ENCODE data around the gene ABHD8.

Gene ABHD8

DNA sequence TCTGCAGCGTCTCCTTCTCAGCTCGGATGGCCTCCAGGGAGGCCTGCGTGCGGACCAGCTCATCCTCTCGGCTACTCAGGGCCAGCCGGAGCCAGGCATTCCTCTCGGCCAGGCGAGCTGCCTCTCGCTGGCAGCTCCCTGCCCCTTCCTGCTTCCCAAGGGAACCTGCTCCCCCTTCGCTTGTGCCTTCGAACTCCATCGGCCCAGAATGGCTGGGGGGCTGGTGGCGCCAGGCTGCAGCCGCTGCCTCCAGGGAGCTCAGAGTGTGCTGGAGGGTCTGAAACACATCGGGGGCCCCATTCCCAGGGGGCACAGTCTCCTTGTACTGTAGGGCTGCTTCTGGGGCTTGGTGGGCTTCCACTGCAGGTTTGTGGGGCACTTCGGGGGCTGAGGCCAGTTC, 40.7 kb downstream of the ABHD8 start:
- no peak for DNase-seq

DNA sequence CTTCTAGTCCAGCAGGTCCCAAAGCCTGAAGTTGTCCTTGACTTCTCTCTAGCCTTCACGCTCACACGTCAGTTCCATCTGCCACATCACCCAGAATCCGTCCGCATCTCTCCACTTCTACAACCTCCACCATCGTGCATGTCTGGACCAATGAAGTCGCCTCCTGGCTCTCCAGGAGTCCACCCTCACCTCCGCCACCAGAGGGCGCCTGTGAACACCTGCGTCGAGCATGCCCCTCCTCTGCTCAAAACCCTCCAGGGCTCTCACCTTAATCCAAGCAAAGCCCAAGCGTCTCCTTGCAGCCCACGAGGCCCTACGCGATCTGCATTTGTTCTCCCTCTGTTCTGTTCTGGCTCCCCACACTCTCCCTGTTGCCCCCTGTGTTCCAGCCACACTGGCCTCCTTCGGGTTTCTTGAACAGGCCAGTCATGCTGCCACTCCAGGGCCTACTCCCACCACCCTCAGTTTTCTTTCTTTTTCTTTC, 42.3 kb downstream of the ABHD8 start:
- peak; percentile 11 for DNase-seq

DNA sequence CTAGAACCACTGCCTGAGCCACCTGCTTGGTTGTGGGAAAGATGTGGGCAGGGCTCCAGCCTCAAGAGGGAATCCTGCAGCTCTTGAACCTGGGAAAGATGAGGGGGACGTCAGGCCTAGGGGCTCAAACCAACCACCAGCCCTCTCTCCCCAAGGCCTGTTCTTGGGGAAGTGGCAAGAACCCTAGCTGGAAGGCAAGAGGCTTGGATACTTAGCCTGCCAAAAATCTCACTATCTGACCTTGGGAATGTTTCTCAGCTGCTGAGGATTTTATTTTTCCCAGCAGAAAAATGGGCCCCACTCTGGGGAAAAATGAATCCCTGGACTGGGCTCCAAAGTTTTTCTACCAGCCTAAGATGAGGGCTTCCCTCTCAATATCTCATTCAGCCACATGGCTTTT, 43.3 kb downstream of the ABHD8 start:
- DNase-seq, result no peak

- no peak for DNase-seq
These were observed 44.0 kb downstream of the ABHD8 start for GRCh38 chr19:17259118-17259780.

DNA sequence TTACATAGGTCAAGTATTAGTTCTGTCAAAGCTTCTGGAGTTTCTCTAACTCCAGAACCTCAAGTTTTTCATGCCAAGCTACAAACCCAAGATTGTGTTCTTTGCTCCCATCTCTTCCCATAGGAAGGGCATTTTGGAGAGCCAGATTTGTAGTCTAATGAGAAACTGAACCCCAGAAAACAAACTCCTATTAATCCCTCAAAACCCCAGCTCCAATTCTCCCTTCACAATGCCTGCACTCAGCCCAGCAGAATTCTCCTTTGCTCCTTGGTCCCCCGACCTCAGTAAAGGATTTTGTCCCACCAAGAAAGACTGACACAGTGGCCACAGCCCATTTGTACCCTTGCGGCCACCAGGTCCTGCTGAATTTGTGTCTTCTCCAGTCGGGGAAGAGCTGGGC, 47.1 kb downstream of the ABHD8 start:
- DNase-seq, result no peak

DNA sequence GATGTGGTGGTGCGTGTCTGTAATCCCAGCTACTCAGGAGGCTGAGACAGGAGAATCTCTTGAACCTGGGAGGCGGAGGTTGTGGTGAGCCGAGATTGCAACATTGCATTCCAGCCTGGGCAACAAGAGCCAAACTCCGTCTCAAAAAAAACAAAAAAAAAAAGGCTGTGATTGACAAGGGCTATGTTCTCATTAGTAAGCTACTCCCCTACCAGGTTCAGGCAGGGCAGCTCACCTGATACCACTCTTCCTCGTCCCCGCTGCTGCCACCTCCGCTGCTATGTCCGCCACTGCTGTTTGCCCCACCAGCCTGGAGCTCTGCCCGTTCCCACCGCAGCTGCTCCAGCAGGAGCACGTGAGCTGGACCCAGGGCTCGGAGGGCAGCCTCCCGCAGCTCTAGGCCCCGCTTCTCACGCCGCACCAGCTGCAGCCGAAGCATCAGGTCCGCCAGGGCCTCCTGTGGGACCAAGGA, 48.0 kb downstream of the ABHD8 start:
- no peak for DNase-seq

GRCh38 chr19:17254636-17255035, 48.6 kb downstream of the ABHD8 start:
- no peak for DNase-seq

DNA sequence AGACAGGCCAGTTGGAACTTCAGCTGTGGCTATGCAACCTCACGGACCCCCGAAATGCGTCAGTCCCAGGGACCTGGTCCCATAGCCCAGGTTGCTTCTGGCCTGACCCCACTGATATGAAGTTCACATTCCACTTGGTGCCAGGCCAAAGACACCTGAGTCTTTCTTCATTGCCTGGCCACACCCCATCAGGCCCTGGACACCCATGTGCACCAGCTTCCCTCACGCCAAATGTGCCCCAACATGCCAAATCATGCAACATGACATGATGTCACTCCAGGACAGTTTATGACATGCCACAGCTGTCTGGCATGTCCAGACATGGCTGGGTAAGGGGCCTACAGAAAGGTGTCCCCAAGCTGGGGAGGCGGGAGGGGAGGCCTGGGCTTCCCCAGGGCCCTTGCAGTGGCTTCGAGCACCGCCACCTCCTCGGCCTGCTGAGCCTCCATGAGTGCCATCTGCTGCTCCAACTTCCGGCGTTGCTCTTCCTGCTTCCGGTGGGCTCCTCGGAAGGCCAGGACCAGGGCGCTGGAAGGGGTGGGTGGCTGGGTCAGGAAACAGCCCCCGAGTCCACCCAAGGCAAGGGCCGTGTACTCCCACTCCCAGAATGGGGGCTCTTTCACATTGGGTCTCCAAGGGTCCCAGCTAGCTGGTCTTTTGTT, 53.2 kb downstream of the ABHD8 start:
- no peak for DNase-seq

DNA sequence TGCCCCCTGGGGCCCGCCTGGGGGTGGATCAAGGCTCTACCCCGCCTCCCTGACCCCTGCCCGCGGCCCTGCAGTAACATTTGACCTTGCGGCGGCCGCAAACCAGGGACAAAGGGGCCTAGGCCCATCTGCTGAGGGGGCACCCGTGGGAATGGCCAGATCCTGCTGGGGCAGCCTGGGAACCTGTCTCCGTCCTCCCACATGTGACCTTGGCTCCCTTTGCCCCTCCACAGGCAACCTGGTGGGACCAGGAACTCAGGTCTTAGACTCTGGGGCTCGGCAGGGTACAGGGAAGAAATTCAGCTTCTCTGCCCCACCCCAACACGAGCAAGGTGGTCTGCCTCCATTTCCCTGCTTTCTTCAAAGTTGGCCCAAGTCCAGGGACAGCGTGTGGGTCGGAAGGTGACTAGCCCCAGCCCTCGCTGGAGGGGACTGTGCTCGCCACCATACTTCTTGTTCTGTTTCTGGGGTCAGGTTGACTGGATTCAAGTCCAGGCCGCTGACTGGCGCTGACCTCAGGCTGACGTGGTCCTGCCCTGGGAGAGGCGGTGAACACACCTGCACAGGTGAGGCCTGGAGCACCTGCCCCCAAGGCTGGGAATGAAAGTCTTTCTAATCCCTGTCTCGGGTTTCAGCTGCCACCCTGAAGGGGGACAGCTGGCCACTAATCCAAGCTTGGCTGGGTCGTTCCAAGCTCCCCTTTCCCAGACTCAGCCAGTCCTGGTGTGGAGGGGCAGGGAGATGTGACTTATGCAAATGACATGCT, 55.0 kb downstream of the ABHD8 start:
- DNase-seq, result no peak

DNA sequence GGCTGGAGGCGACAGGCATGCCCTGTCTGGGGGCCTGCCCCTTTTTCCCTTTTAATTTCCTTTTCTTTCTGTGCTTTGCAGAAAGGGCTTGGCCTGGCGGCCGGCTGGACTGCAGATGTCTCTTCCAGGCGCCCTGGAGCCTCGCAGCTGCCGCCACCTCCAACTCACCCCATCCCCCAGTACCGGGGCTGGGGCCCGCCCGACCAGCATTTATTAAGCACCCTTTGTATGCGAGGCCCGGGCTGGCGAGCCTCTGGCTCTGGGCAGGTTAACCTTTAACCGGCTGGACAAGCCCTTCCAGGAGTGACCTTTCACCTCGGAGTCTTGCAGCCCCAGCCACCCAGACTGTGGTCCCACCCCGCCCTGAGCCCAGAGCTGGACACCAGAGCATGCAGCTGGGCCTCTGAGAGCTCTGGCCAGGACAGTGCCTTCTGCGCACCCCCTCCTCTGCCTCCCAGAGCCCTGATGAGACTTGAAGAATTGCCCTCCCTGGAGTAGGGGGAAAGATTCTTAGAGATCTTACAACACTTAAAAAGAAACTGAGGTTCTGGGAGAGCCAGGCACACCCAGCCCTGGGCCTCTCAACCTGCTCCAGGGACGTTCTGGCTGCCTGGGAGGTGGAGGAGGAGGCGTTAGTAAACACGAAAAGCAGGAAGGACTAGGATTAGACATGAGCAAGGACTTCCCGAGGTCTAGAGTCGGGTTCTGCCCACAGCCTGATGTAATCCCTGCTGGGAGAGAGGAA, 56.4 kb downstream of the ABHD8 start:
- DNase-seq, result no peak

DNA sequence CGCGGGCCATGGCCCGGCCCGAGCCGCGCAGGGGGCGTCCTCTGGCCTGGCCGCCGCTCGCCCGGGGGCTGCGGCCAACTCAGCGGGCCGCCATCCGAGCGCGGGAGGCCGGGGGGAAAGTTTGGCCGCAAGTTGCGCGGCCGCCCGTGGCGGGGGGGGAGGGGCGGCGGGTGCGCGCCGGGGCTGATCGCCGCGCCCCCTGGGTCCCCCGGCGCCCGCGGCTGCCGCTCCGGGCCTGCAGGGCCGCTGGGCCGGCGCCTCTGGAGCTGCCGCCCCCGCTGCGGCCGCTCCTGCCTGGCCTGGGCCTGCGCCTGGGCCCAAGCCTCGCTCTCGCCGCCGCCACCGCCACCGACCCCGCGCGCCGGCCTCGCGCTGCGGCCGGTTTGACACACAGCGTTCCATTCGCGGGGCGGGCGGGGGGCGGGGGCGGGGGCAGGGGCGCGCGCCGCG, 57.7 kb downstream of the ABHD8 start, which contains the start of gene NR2F6:
Gene NR2F6, minus strand, starts transcription at position 385 of the 450 bp plus-strand sequence. CDS start 699 bp downstream, outside the sequence.
- DNase-seq, result no peak

- no peak for DNase-seq
These were observed 58.3 kb downstream of the ABHD8 start for GRCh38 chr19:17244618-17245534.

- peak; percentile 9 for DNase-seq
These were observed 59.2 kb downstream of the ABHD8 start for GRCh38 chr19:17243830-17244617.

DNA sequence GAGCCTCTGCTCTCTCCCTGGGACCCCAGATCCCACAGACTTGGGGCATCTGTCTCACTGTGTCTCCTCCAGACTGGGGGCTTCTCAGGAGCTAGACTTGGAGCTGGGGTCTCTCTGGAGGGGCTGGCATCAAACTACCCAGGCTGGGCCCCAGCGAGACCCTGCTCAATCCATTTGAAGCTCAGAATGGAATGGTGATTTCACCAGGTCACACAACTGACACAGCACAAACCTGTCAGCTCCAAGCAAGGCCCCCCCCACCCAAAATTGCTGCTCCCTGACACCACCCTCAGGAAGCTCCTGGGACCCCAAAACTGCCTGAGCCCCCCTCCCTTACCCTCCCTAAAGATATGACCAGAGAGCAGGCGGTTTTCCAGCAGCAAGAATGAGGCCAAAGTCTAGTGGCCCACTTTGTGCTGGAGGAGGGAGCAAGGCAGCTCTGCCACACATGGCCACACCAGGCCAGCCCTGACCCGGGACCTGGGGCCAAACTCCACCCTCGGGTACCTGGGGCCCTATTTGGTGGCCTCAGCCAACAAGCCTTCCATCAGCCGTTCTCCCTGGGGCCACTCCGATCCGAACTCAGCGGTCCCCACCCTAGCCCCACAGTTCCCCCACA, 59.9 kb downstream of the ABHD8 start:
- DNase-seq, result no peak

GRCh38 chr19:17242431-17243208, 60.6 kb downstream of the ABHD8 start:
- DNase-seq, result no peak

Measured in kidney glomerular epithelial cell (primary cell).